Measurements from ENCODE around the gene COX5A.

DNA sequence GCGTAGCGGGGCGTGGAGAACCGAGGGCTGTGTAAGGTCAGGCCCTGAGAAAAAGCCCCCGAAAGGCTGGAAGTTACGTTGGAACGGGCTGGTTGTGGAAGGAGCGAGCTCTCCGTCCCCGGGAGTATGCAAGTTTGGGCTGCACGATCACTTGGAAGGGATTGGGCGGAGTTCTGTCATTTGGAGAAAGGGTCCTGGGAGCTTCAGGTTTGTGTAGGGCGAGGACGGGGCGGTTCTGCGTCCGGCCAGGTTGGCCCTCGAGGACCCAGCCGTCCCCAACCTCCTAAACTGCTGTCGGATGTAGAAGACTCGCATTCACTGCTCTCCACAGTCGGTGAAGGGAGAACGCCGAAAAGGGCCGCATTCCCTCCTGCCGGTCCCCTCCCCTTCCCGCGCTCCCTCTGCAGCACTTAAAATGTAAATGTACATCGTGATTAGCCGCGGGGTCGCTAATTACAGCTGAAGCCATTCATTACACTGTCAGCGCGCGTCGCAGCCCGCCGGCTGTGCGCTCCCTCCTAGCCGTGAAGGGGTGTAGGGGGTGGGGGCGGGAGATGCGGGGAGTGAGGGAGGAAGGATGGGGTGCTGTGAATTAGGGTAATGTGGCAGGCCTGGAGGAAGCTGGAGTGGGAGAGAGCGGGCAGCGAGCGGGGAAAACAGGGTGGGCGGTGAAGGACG is 21.2 kb upstream of the COX5A start:
- TF ChIP-seq POLR2A (IDR thresholded peaks at IDR 0.05; ENCODE audit: low read depth, low read length) (no peak), MAFK (IDR thresholded peaks at IDR 0.05; ENCODE audit: low read depth, low read length) (no peak), RAD21 (IDR thresholded peaks at IDR 0.05; ENCODE audit: low read length) (no peak), SMC3 (IDR thresholded peaks at IDR 0.05; ENCODE audit: low read depth, low read length) (no peak), CHD1 (IDR thresholded peaks at IDR 0.05; ENCODE audit: low read depth, low read length) (no peak), FOS (IDR thresholded peaks at IDR 0.05; ENCODE audit: low read depth, low read length) (no peak), RCOR1 (IDR thresholded peaks at IDR 0.05; ENCODE audit: insufficient replicate concordance, low read length) (no peak), BHLHE40 (IDR thresholded peaks at IDR 0.05; ENCODE audit: low read depth, low read length) (no peak)
- TF ChIP-seq, protein P1, sequence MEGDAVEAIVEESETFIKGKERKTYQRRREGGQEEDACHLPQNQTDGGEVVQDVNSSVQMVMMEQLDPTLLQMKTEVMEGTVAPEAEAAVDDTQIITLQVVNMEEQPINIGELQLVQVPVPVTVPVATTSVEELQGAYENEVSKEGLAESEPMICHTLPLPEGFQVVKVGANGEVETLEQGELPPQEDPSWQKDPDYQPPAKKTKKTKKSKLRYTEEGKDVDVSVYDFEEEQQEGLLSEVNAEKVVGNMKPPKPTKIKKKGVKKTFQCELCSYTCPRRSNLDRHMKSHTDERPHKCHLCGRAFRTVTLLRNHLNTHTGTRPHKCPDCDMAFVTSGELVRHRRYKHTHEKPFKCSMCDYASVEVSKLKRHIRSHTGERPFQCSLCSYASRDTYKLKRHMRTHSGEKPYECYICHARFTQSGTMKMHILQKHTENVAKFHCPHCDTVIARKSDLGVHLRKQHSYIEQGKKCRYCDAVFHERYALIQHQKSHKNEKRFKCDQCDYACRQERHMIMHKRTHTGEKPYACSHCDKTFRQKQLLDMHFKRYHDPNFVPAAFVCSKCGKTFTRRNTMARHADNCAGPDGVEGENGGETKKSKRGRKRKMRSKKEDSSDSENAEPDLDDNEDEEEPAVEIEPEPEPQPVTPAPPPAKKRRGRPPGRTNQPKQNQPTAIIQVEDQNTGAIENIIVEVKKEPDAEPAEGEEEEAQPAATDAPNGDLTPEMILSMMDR (conservative IDR thresholded peaks at IDR 0.05; ENCODE audit: low read depth, low read length) = no peak
- TF ChIP-seq, protein P2, sequence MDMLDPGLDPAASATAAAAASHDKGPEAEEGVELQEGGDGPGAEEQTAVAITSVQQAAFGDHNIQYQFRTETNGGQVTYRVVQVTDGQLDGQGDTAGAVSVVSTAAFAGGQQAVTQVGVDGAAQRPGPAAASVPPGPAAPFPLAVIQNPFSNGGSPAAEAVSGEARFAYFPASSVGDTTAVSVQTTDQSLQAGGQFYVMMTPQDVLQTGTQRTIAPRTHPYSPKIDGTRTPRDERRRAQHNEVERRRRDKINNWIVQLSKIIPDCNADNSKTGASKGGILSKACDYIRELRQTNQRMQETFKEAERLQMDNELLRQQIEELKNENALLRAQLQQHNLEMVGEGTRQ (IDR thresholded peaks at IDR 0.05; ENCODE audit: low read depth, low read length) = no peak
- TF ChIP-seq, protein P3, sequence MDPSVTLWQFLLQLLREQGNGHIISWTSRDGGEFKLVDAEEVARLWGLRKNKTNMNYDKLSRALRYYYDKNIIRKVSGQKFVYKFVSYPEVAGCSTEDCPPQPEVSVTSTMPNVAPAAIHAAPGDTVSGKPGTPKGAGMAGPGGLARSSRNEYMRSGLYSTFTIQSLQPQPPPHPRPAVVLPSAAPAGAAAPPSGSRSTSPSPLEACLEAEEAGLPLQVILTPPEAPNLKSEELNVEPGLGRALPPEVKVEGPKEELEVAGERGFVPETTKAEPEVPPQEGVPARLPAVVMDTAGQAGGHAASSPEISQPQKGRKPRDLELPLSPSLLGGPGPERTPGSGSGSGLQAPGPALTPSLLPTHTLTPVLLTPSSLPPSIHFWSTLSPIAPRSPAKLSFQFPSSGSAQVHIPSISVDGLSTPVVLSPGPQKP (IDR thresholded peaks at IDR 0.05; ENCODE audit: borderline replicate concordance, low read depth, low read length) = no peak
